ENCODE measurements around the gene NYNRIN.

DNA sequence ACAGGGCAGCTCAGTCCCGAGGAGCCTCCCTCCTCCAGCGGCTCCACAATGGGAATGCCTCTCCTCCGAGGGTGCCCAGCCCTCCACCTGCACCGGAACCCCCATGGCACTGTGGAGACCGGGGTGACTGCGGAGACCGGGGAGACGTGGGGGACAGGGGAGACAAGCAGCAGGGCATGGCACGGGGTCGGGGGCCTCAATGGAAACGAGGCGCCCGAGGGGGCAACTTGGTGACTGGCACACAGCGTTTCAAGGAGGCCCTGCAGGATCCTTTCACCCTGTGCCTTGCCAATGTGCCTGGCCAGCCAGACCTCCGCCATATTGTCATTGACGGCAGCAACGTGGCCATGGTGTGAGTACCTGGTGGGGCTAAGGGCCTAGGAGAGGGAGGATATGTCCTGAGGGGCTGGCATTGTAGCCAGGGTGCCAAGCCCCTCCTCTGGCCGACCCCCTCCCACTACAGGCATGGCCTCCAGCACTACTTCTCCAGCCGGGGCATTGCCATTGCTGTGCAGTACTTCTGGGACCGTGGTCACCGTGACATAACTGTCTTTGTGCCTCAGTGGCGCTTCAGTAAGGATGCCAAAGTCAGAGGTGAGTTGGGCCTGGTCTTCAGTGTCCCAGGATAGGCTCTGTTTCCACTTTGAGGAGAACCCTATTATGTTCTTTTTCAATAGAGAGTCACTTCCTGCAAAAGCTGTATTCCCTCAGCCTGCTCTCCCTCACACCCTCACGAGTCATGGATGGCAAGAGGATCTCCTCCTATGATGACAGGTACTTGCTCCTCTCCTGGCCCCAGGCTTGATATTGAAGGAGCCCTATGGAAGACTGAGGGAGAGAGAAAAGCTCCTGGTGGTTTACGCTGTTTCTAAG is 33.7 kb downstream of the NYNRIN start:
- TF ChIP-seq, protein P1, sequence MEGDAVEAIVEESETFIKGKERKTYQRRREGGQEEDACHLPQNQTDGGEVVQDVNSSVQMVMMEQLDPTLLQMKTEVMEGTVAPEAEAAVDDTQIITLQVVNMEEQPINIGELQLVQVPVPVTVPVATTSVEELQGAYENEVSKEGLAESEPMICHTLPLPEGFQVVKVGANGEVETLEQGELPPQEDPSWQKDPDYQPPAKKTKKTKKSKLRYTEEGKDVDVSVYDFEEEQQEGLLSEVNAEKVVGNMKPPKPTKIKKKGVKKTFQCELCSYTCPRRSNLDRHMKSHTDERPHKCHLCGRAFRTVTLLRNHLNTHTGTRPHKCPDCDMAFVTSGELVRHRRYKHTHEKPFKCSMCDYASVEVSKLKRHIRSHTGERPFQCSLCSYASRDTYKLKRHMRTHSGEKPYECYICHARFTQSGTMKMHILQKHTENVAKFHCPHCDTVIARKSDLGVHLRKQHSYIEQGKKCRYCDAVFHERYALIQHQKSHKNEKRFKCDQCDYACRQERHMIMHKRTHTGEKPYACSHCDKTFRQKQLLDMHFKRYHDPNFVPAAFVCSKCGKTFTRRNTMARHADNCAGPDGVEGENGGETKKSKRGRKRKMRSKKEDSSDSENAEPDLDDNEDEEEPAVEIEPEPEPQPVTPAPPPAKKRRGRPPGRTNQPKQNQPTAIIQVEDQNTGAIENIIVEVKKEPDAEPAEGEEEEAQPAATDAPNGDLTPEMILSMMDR (IDR thresholded peaks at IDR 0.05), result no peak
- no peak for TF ChIP-seq POLR2A (IDR thresholded peaks at IDR 0.05)
